Right atrium auricular region (tissue), 2 donors: ENCODE measurements around the gene MYO5B. TPM values are rescaled to one million over a fixed set of nuclear protein-coding genes. Genes with fewer than 3 reads are reported as not detected.

Experiments used
- DNase-seq: peaks from one replicate; pipeline ENCODE4 v3.0.0-alpha.2; 2019; ENCODE audit warnings: low spot score
- H3K27ac ChIP-seq, 2 donors: fragments of 200-600 bp; sonication (generic); 1 replicate in 1 of 2; 2 replicates in 1 of 2; pipeline ENCODE4 v1.5.1; 2016 to 2019
- H3K27me3 ChIP-seq, 2 donors: fragments of 200-600 bp; sonication (generic); one replicate each; pipeline versions ENCODE4 v1.5.1 to v1.6.0; 2017 to 2019
- H3K36me3 ChIP-seq: fragments of 200-600 bp; sonication (generic); one replicate; pipeline ENCODE4 v1.5.1; 2016
- H3K4me1 ChIP-seq, 2 donors: fragments of 200-600 bp; sonication (generic); one replicate each; pipeline versions ENCODE4 v1.5.1 to v1.6.0; 2017 to 2019
- H3K4me3 ChIP-seq, 2 donors: fragments of 200-600 bp; sonication (generic); 1 replicate in 1 of 2; 2 replicates in 1 of 2; pipeline ENCODE4 v1.5.1; 2017 to 2019; ENCODE audit warnings: mild to moderate bottlenecking in 1 of 2, moderate library complexity in 1 of 2
- H3K9me3 ChIP-seq, 2 donors: fragments of 200-600 bp; sonication (generic); one replicate each; pipeline ENCODE4 v1.5.1; 2019
- CTCF ChIP-seq, 2 donors: fragments of 200-600 bp; sonication (generic); IDR thresholded peaks; one replicate each; pipeline ENCODE4 v1.5.1; 2019; ENCODE audit warnings: antibody characterized with exemption in 2 of 2
- total RNA-seq, 2 donors: library from RNA; depleted of rRNA; stranded (reverse); fragments of >200 nt; gene quantifications; one replicate each; pipeline ENCODE4 v1.1.0, GENCODE V29; 2016

The MYO5B gene
- total RNA-seq, 2 donors from 2014 or later, result 7.7 to 10.2 TPM

- Histone ChIP-seq H3K36me3 (no peaks in the 10 kb centered on the region), H3K27me3 (no peaks in the 10 kb centered on the region), H3K27ac (no peak overlapping the region), H3K9me3 (no peaks in the 10 kb centered on the region), H3K4me1 (peaks cover 0 to 6% of the 10 kb centered on the region in 2 donors), H3K4me3 (no peak overlapping the region)
- no peak for DNase-seq
- no peak for TF ChIP-seq CTCF (IDR thresholded peaks at IDR 0.05)
Measured at GRCh38 chr18:50072146-50072545, 122.8 kb downstream of the MYO5B start.

DNA sequence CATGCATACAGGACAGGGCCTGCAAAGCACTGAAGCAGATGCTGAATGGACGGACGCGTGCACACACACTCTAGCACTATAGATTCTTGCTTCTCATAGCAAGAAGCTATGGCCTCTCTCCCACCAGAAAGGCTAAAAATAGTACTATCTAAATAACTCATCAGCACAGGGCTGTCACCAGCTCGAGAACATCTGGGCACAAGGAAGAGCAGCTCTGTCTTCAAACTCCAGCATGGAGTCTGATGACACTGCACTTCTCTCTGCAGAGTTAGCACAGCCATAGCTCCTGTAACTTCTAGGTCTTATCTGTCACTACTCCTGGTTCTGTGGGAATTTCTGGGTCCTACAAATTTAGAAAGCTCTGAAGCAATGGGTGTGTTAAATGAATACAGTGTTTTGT is 123.5 kb downstream of the MYO5B start:
- H3K27ac ChIP-seq, result no peak overlapping the region
- DNase-seq, result no peak
- H3K36me3 ChIP-seq, result no peaks in the 10 kb centered on the region
- H3K4me3 ChIP-seq, result no peak overlapping the region
- TF ChIP-seq CTCF (IDR thresholded peaks at IDR 0.05), result no peak
- peaks cover 0 to 6% of the 10 kb centered on the region in 2 donors for H3K4me1 ChIP-seq
- H3K9me3 ChIP-seq, result no peaks in the 10 kb centered on the region
- H3K27me3 ChIP-seq, result no peaks in the 10 kb centered on the region

DNA sequence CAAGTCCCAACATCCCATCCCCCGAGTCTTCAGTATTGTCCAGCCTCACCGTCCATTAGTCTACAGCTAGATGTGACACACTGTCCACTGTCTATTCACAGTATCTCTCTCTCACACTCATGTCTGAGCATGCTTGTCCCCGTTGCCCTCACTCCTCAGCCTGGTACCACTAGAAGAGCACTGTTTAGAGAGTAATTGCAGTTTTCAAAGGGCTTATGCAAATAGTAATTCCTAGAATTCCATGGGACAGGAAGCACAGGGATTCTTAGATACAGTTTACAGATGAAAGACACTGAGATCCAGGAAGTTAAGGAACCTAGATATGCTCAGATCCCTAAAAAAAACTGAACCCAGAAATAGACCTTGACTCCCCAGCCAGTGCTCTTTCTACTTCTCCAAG is 125.5 kb downstream of the MYO5B start:
- no peak for TF ChIP-seq CTCF (IDR thresholded peaks at IDR 0.05)
- Histone ChIP-seq H3K27ac (no peak overlapping the region), H3K27me3 (no peaks in the 10 kb centered on the region), H3K36me3 (no peaks in the 10 kb centered on the region), H3K9me3 (no peaks in the 10 kb centered on the region), H3K4me3 (no peak overlapping the region), H3K4me1 (peaks cover 0 to 6% of the 10 kb centered on the region in 2 donors)
- no peak for DNase-seq

- DNase-seq, result no peak
- H3K9me3 ChIP-seq, result no peaks in the 10 kb centered on the region
- no peak for TF ChIP-seq CTCF (IDR thresholded peaks at IDR 0.05)
- H3K4me3 ChIP-seq, result no peak overlapping the region
- peaks cover 0 to 11% of the 10 kb centered on the region in 2 donors for H3K4me1 ChIP-seq
- H3K27me3 ChIP-seq, result no peaks in the 10 kb centered on the region
- H3K27ac ChIP-seq, result no peak overlapping the region
- H3K36me3 ChIP-seq, result no peaks in the 10 kb centered on the region
Measured at GRCh38 chr18:50065527-50065926, 129.4 kb downstream of the MYO5B start.

GRCh38 chr18:50065039-50065438 is 129.9 kb downstream of the MYO5B start:
- no peak for TF ChIP-seq CTCF (IDR thresholded peaks at IDR 0.05)
- no peak for DNase-seq
- no peaks in the 10 kb centered on the region for H3K36me3 ChIP-seq
- H3K27ac ChIP-seq, result no peak overlapping the region
- no peaks in the 10 kb centered on the region for H3K27me3 ChIP-seq
- peaks cover 0 to 11% of the 10 kb centered on the region in 2 donors for H3K4me1 ChIP-seq
- no peak overlapping the region for H3K4me3 ChIP-seq
- no peaks in the 10 kb centered on the region for H3K9me3 ChIP-seq

GRCh38 chr18:50061876-50062517 is 132.9 kb downstream of the MYO5B start:
- Histone ChIP-seq H3K36me3 (no peaks in the 10 kb centered on the region), H3K4me1 (peaks cover 0 to 11% of the 10 kb centered on the region in 2 donors), H3K27me3 (no peaks in the 10 kb centered on the region), H3K9me3 (no peaks in the 10 kb centered on the region), H3K4me3 (no peak overlapping the region), H3K27ac (no peak overlapping the region)
- no peak for DNase-seq
- no peak for TF ChIP-seq CTCF (IDR thresholded peaks at IDR 0.05)
